Peyer's patch (tissue), 4 donors: ENCODE results near the gene ATP1A2.

Experiments used
- CTCF ChIP-seq, 6 experiments: fragments of 450-650 bp in 4 of 6; fragments of 200-600 bp in 2 of 6; sonication (generic) in 1 of 6; IDR thresholded peaks; one replicate each; pipeline ENCODE4 v1.5.1; 2017 to 2019; ENCODE audit warnings: antibody characterized with exemption in 6 of 6, mild to moderate bottlenecking in 3 of 6, moderate library complexity in 1 of 6
- POLR2A ChIP-seq, 2 donors: fragments of 450-650 bp; IDR thresholded peaks; one replicate each; pipeline ENCODE4 v1.5.1; 2017; ENCODE audit warnings: antibody characterized with exemption in 2 of 2, mild to moderate bottlenecking in 2 of 2, moderate library complexity in 2 of 2

GRCh38 chr1:160115545-160116282, at the start of gene ATP1A2:
- TF ChIP-seq CTCF (IDR thresholded peaks at IDR 0.05): no peak
- TF ChIP-seq POLR2A (IDR thresholded peaks at IDR 0.05): no peak
